Mucosa of descending colon (tissue), 3 donors: Measurements from ENCODE around the gene KLF3. TPM values are rescaled to one million over a fixed set of nuclear protein-coding genes. Genes with fewer than 3 reads are reported as not detected.

Experiments used
- ATAC-seq: fragments of 200-7000 bp; cut with Tn5 transposase; one replicate; pipeline ENCODE4 v1.9.1; 2020; ENCODE audit warnings: mild to moderate bottlenecking, moderate library complexity
- DNase-seq, 3 donors: peaks; one replicate each; pipeline ENCODE4 v3.0.0-alpha.2; 2020
- H3K36me3 ChIP-seq: fragments of 200-600 bp; one replicate; pipeline ENCODE4 v1.8.0; 2021; ENCODE audit warnings: low read depth, mild to moderate bottlenecking
- H3K4me1 ChIP-seq: fragments of 200-600 bp; one replicate; pipeline ENCODE4 v1.8.0; 2021; ENCODE audit warnings: low read depth, mild to moderate bottlenecking
- H3K4me3 ChIP-seq: fragments of 200-600 bp; one replicate; pipeline ENCODE4 v1.8.0; 2021; ENCODE audit warnings: mild to moderate bottlenecking
- H3K9me3 ChIP-seq: fragments of 200-600 bp; one replicate; pipeline ENCODE4 v1.8.0; 2021; ENCODE audit warnings: mild to moderate bottlenecking
- CTCF ChIP-seq: fragments of 200-600 bp; IDR thresholded peaks from one replicate; pipeline ENCODE4 v1.8.0; 2022; ENCODE audit warnings: antibody characterized with exemption, mild to moderate bottlenecking
- intact Hi-C, 2 donors: fragments of 100-400 bp; cut with DNase I in 1 of 2; cut with micrococcal nuclease in 1 of 2; formaldehyde crosslinking; loops; one replicate each; pipeline versions ENCODE4 v1.11.0 to v1.11.1; 2022; cut with DNase I, micrococcal nuclease
- total RNA-seq, 3 donors: library from RNA; stranded (reverse); fragmentation: NEBNext Ultra II Directional in 2 of 3; extraction: Animal tissue kit (Norgen Biotek cat#: 25700) in 2 of 3; gene quantifications; one replicate each; pipeline versions ENCODE4 v1.2.1 to v1.2.4, GENCODE V29; 2021 to 2023
- donor health status: DM: no; HTN: no; CAD: no; lungs with moderate emphysema.
- donor health status: DM: no; HTN: no; CAD: no.
- donor health status: DM: no; HTN: yes; CAD: no.

KLF3 gene
- total RNA-seq, 3 donors from 2014 or later, result 102 to 151 (median 128) TPM

GRCh38 chr4:38672397-38673129 lies 8.6 kb downstream of the KLF3 start:
- Histone ChIP-seq H3K9me3 (no peaks in the 10 kb centered on the region), H3K36me3 (no peaks in the 10 kb centered on the region), H3K4me1 (peaks cover 81% of the 10 kb centered on the region), H3K4me3 (no peak overlapping the region)
- intact Hi-C loops, result loop anchor here (5.0 to 10.0 kb wide), 5 partner anchors 348 to 598 kb away; no protein-coding TSS in a partner anchor
- TF ChIP-seq CTCF, result no peak
- peak in 2 of 3 donors; percentile 54 to 63 for DNase-seq
- peak; percentile 4 for ATAC-seq

- no peak for TF ChIP-seq CTCF
- no peak overlapping the region for H3K4me3 ChIP-seq
- H3K4me1 ChIP-seq, result peaks cover 79% of the 10 kb centered on the region
- ATAC-seq, result peak; percentile 83
- no peaks in the 10 kb centered on the region for H3K36me3 ChIP-seq
- no peaks in the 10 kb centered on the region for H3K9me3 ChIP-seq
- DNase-seq, result peak; percentile 92 to 94 (median 93)
- intact Hi-C loops, result loop anchor here (5.0 to 10.0 kb wide), 5 partner anchors 349 to 599 kb away; no protein-coding TSS in a partner anchor
Measured at GRCh38 chr4:38673130-38673978, 9.4 kb downstream of the KLF3 start.

GRCh38 chr4:38674258-38675144 lies 10.5 kb downstream of the KLF3 start:
- DNase-seq, result peak in 2 of 3 donors; percentile 41 to 48

GRCh38 chr4:38675146-38676121 lies 11.4 kb downstream of the KLF3 start:
- intact Hi-C loops, result loop anchor here (10.0 kb wide), 2 partner anchors 351 to 601 kb away; no protein-coding TSS in a partner anchor
- Histone ChIP-seq H3K9me3 (no peaks in the 10 kb centered on the region), H3K36me3 (no peaks in the 10 kb centered on the region), H3K4me1 (peaks cover 78% of the 10 kb centered on the region), H3K4me3 (no peak overlapping the region)
- ATAC-seq, result peak; percentile 23
- TF ChIP-seq CTCF, result peak; percentile 83
- peak; percentile 39 to 97 (median 62) for DNase-seq

More at GRCh38 chr4:38674258-38675144, 10.5 kb downstream of the KLF3 start:
- Histone ChIP-seq H3K4me1 (peaks cover 76% of the 10 kb centered on the region), H3K9me3 (no peaks in the 10 kb centered on the region), H3K36me3 (no peaks in the 10 kb centered on the region), H3K4me3 (no peak overlapping the region)
- no peak for TF ChIP-seq CTCF
- intact Hi-C loops, result loop anchor here (5.0 to 10.0 kb wide), 5 partner anchors 350 to 600 kb away; no protein-coding TSS in a partner anchor
- peak; percentile 10 for ATAC-seq
